Pancreas (tissue), 10 donors: ENCODE data around the gene TLX3. TPM values are rescaled to one million over a fixed set of nuclear protein-coding genes. Genes with fewer than 3 reads are reported as not detected.

Source experiments
- ATAC-seq, 4 donors: fragments of 200-7000 bp; cut with Tn5 transposase; one replicate each; pipeline versions ENCODE4 v1.8.0 to v1.9.1; 2020; ENCODE audit warnings: mild to moderate bottlenecking in 4 of 4, moderate library complexity in 4 of 4
- DNase-seq, 6 donors: peaks; one replicate each; pipeline ENCODE4 v3.0.0-alpha.2; 2020
- FAIRE-seq: peaks from 2 replicates; lab custom pipeline; 2012; peaks lifted over from hg19 to GRCh38; lab: Jason Lieb, UNC
- H3K27ac ChIP-seq, 4 donors: fragments of 200-600 bp; sonication (generic); 1 replicate in 3 of 4; 2 replicates in 1 of 4; pipeline versions ENCODE4 v1.5.0 to v1.8.0; 2020
- H3K27me3 ChIP-seq, 4 donors: fragments of 200-600 bp; one replicate each; pipeline ENCODE4 v1.8.0; 2021
- H3K36me3 ChIP-seq, 3 donors: fragments of 200-600 bp; sonication (generic) in 1 of 3; one replicate each; pipeline versions ENCODE4 v1.5.0 to v1.8.0; 2020 to 2021
- H3K4me1 ChIP-seq, 3 donors: fragments of 200-600 bp; one replicate each; pipeline ENCODE4 v1.8.0; 2021
- H3K4me3 ChIP-seq, 4 donors: fragments of 200-600 bp; sonication (generic) in 2 of 4; one replicate each; pipeline versions ENCODE4 v1.5.0 to v1.8.0; 2020 to 2021
- H3K9me3 ChIP-seq, 4 donors: fragments of 200-600 bp; one replicate each; pipeline ENCODE4 v1.8.0; 2021
- CTCF ChIP-seq, 4 donors: fragments of 200-600 bp; sonication (generic) in 3 of 4; IDR thresholded peaks; one replicate each; pipeline versions ENCODE4 v1.5.0 to v1.8.0; 2021; ENCODE audit warnings: antibody characterized with exemption in 4 of 4
- WGBS, 2 donors: extraction: QIAGEN DNeasy Blood & Tissue Kit; methylation state at CpG; one replicate each; pipeline ENCODE4 v1.1.7; 2013; 5-methylcytosine and 5-hydroxymethylcytosine counted together
- intact Hi-C, 3 donors: fragments of 100-400 bp; cut with DNase I; formaldehyde crosslinking; loops; one replicate each; pipeline versions ENCODE4 v1.11.1 to v1.14.2; 2022
- polyA plus RNA-seq, 2 donors: library from polyadenylated mRNA; stranded (reverse); fragments of 200-250 nt; gene quantifications; one replicate each; pipeline ENCODE4 v1.2.3, GENCODE V29; 2013
- total RNA-seq, 6 donors: library from RNA; stranded (reverse); fragmentation: NEBNext Ultra II Directional in 4 of 6; extraction: Animal tissue kit (Norgen Biotek cat#: 25700) in 4 of 6; gene quantifications; one replicate each; pipeline versions ENCODE4 v1.2.1 to v1.2.4, GENCODE V29; 2021 to 2023
- donor health status: healthy with polysubstance abuse.
- donor health status: DM: no; HTN: no; CAD: no; lungs with moderate emphysema.
- donor health status: DM: no; HTN: no; CAD: no.
- donor health status: control.
- donor health status: control.
- donor health status: Bipolar disorder and iron deficiency.
- donor health status: DM: yes; HTN: yes; CAD: no.
- donor health status: DM: no; HTN: no; CAD: no.
- donor health status: DM: no; HTN: no; CAD: no.
- donor health status: DM: yes; HTN: yes; CAD: no.

Gene TLX3
- total RNA-seq (not detected), polyA plus RNA-seq (not detected)

- H3K4me1 ChIP-seq = peaks cover 0 to 11% (median 6%) of the 10 kb centered on the region in 3 donors
- TF ChIP-seq CTCF (IDR thresholded peaks at IDR 0.05) = no peak
- 6 to 9% methylated on average over 73 of the region's 73 CpGs for WGBS, 2 donors
- H3K36me3 ChIP-seq = no peaks in the 10 kb centered on the region
- intact Hi-C loops = no loop called here
- no peak for FAIRE-seq
- DNase-seq = no peak
- no peak within 1 kb of the TSS for H3K27ac ChIP-seq
- no peaks in the 10 kb centered on the region for H3K9me3 ChIP-seq
- H3K27me3 ChIP-seq = peaks cover 0 to 71% (median 29%) of the 10 kb centered on the region in 4 donors
- no peak for ATAC-seq
- H3K4me3 ChIP-seq = no peak within 1 kb of the TSS
Measured at GRCh38 chr5:171308453-171309275, at the start of gene TLX3. TLX3 (plus strand) TSS chr5:171309248; CDS start chr5:171309366, 118 bp downstream.

GRCh38 chr5:171261361-171261760, 47.7 kb upstream of the TLX3 start:
- ATAC-seq (no peak), FAIRE-seq (no peak), DNase-seq (no peak)
- intact Hi-C loops = no loop called here
- H3K27me3 ChIP-seq = no peaks in the 10 kb centered on the region
- H3K4me1 ChIP-seq = no peaks in the 10 kb centered on the region
- H3K9me3 ChIP-seq = no peaks in the 10 kb centered on the region
- TF ChIP-seq CTCF (IDR thresholded peaks at IDR 0.05) = no peak
- no peaks in the 10 kb centered on the region for H3K36me3 ChIP-seq
- no peak overlapping the region for H3K27ac ChIP-seq
- WGBS, 2 donors = 87 to 89% methylated on average over 1 of the region's 1 CpG
- H3K4me3 ChIP-seq = no peak overlapping the region

- DNase-seq = no peak
- H3K4me1 ChIP-seq = no peaks in the 10 kb centered on the region
Measured at GRCh38 chr5:171261904-171262303, 47.1 kb upstream of the TLX3 start.

GRCh38 chr5:171263181-171263580, 45.9 kb upstream of the TLX3 start:
- Histone ChIP-seq H3K9me3 (no peaks in the 10 kb centered on the region), H3K4me3 (no peak overlapping the region), H3K4me1 (no peaks in the 10 kb centered on the region), H3K27me3 (no peaks in the 10 kb centered on the region), H3K27ac (no peak overlapping the region), H3K36me3 (no peaks in the 10 kb centered on the region)
- ATAC-seq (no peak), FAIRE-seq (no peak), DNase-seq (no peak)
- TF ChIP-seq CTCF (IDR thresholded peaks at IDR 0.05) = no peak
- intact Hi-C loops = no loop called here

More at GRCh38 chr5:171261904-171262303, 47.1 kb upstream of the TLX3 start:
- no peaks in the 10 kb centered on the region for H3K27me3 ChIP-seq
- H3K27ac ChIP-seq = no peak overlapping the region
- H3K9me3 ChIP-seq = no peaks in the 10 kb centered on the region
- intact Hi-C loops = no loop called here
- 85 to 87% methylated on average over 4 of the region's 4 CpGs for WGBS, 2 donors
- H3K4me3 ChIP-seq = no peak overlapping the region
- ATAC-seq = no peak
- TF ChIP-seq CTCF (IDR thresholded peaks at IDR 0.05) = no peak
- no peaks in the 10 kb centered on the region for H3K36me3 ChIP-seq
- no peak for FAIRE-seq

- FAIRE-seq = no peak
Measured at GRCh38 chr5:171264843-171265242, 44.2 kb upstream of the TLX3 start.

More at GRCh38 chr5:171264843-171265242, 44.2 kb upstream of the TLX3 start:
- Histone ChIP-seq H3K36me3 (no peaks in the 10 kb centered on the region), H3K27me3 (no peaks in the 10 kb centered on the region), H3K9me3 (no peaks in the 10 kb centered on the region), H3K4me1 (no peaks in the 10 kb centered on the region), H3K27ac (no peak overlapping the region), H3K4me3 (no peak overlapping the region)
- WGBS, 2 donors = 81 to 85% methylated on average over 2 of the region's 2 CpGs
- TF ChIP-seq CTCF (IDR thresholded peaks at IDR 0.05) = no peak
- intact Hi-C loops = no loop called here
- no peak for ATAC-seq
- DNase-seq = no peak
